MG63 (cell line): ENCODE results near the gene AGXT. TPM values are rescaled to one million over a fixed set of nuclear protein-coding genes. Genes with fewer than 3 reads are reported as not detected.

Experiments
- DNase-seq: peaks from one replicate; pipeline ENCODE4 v3.0.0-alpha.2; 2020
- H3K27me3 ChIP-seq: fragments of 250-450 bp; sonication (Bioruptor Pico); 2 replicates; pipeline ENCODE4 v1.5.1; 2020; ENCODE audit warnings: mild to moderate bottlenecking, moderate library complexity
- H3K36me3 ChIP-seq: fragments of 250-450 bp; sonication (Bioruptor Pico); 2 replicates; pipeline ENCODE4 v1.5.1; 2020; ENCODE audit warnings: mild to moderate bottlenecking, moderate library complexity
- H3K4me3 ChIP-seq: fragments of 250-450 bp; sonication (Bioruptor Pico); 2 replicates; pipeline ENCODE4 v1.5.1; 2020; ENCODE audit warnings: mild to moderate bottlenecking, moderate library complexity
- H3K9me3 ChIP-seq: fragments of 250-450 bp; sonication (Bioruptor Pico); 2 replicates; pipeline ENCODE4 v1.5.1; 2020; ENCODE audit warnings: mild to moderate bottlenecking, moderate library complexity
- total RNA-seq: library from RNA; depleted of rRNA; stranded (reverse); fragments of >200 nt; shearing (Covaris generic); gene quantifications from 2 replicates; pipeline ENCODE4 v1.2.3, GENCODE V29; 2014; ENCODE audit warnings: low replicate concordance

The AGXT gene
- total RNA-seq, 1 experiment from 2014 or later = not detected

- no peaks in the 10 kb centered on the region for H3K9me3 ChIP-seq
- DNase-seq = no peak
- H3K36me3 ChIP-seq = no peaks in the 10 kb centered on the region
- no peaks in the 10 kb centered on the region for H3K27me3 ChIP-seq
- no peak overlapping the region for H3K4me3 ChIP-seq
Measured at GRCh38 chr2:240874715-240875227, 6.1 kb downstream of the AGXT start.

GRCh38 chr2:240875228-240876034, 6.8 kb downstream of the AGXT start:
- DNase-seq = no peak
- Histone ChIP-seq H3K9me3 (no peaks in the 10 kb centered on the region), H3K4me3 (no peak overlapping the region), H3K36me3 (no peaks in the 10 kb centered on the region), H3K27me3 (no peaks in the 10 kb centered on the region)

GRCh38 chr2:240876035-240876474, 7.4 kb downstream of the AGXT start:
- no peak for DNase-seq
- Histone ChIP-seq H3K4me3 (no peak overlapping the region), H3K27me3 (no peaks in the 10 kb centered on the region), H3K36me3 (no peaks in the 10 kb centered on the region), H3K9me3 (no peaks in the 10 kb centered on the region)

- Histone ChIP-seq H3K9me3 (no peaks in the 10 kb centered on the region), H3K36me3 (no peaks in the 10 kb centered on the region), H3K27me3 (no peaks in the 10 kb centered on the region), H3K4me3 (no peak overlapping the region)
- no peak for DNase-seq
Measured at GRCh38 chr2:240876475-240877251, 8.0 kb downstream of the AGXT start.

GRCh38 chr2:240877460-240878340, 9.1 kb downstream of the AGXT start:
- H3K27me3 ChIP-seq = no peaks in the 10 kb centered on the region; the same call in 1 of the 2 replicates
- no peak for DNase-seq
- no peaks in the 10 kb centered on the region for H3K36me3 ChIP-seq
- no peak overlapping the region for H3K4me3 ChIP-seq
- H3K9me3 ChIP-seq = no peaks in the 10 kb centered on the region

- no peaks in the 10 kb centered on the region for H3K36me3 ChIP-seq
- no peak for DNase-seq
- no peak overlapping the region for H3K4me3 ChIP-seq
- no peaks in the 10 kb centered on the region for H3K9me3 ChIP-seq
- no peaks in the 10 kb centered on the region; the same call in 1 of the 2 replicates for H3K27me3 ChIP-seq
Measured at GRCh38 chr2:240878341-240878936, 9.8 kb downstream of the AGXT start.

- no peaks in the 10 kb centered on the region; the same call in 1 of the 2 replicates for H3K27me3 ChIP-seq
- H3K9me3 ChIP-seq = no peaks in the 10 kb centered on the region
- H3K36me3 ChIP-seq = no peaks in the 10 kb centered on the region
- no peak overlapping the region for H3K4me3 ChIP-seq
- no peak for DNase-seq
Measured at GRCh38 chr2:240879105-240879504, 10.5 kb downstream of the AGXT start.

- Histone ChIP-seq H3K4me3 (no peak overlapping the region), H3K36me3 (no peaks in the 10 kb centered on the region), H3K27me3 (no peaks in the 10 kb centered on the region; the same call in 1 of the 2 replicates), H3K9me3 (no peaks in the 10 kb centered on the region)
- no peak for DNase-seq
Measured at GRCh38 chr2:240881913-240882312, 13.3 kb downstream of the AGXT start.

GRCh38 chr2:240884221-240884620, 15.6 kb downstream of the AGXT start:
- H3K27me3 ChIP-seq = no peaks in the 10 kb centered on the region; the same call in 1 of the 2 replicates
- DNase-seq = no peak
- no peaks in the 10 kb centered on the region for H3K9me3 ChIP-seq
- no peaks in the 10 kb centered on the region for H3K36me3 ChIP-seq
- no peak overlapping the region for H3K4me3 ChIP-seq

GRCh38 chr2:240884745-240885144, 16.1 kb downstream of the AGXT start:
- Histone ChIP-seq H3K27me3 (no peaks in the 10 kb centered on the region; the same call in 1 of the 2 replicates), H3K36me3 (no peaks in the 10 kb centered on the region), H3K4me3 (no peak overlapping the region), H3K9me3 (no peaks in the 10 kb centered on the region)
- DNase-seq = no peak

GRCh38 chr2:240885566-240885965, 16.9 kb downstream of the AGXT start:
- DNase-seq = no peak
- Histone ChIP-seq H3K9me3 (no peaks in the 10 kb centered on the region), H3K4me3 (no peak overlapping the region), H3K36me3 (no peaks in the 10 kb centered on the region), H3K27me3 (no peaks in the 10 kb centered on the region; the same call in 1 of the 2 replicates)

- no peaks in the 10 kb centered on the region for H3K9me3 ChIP-seq
- H3K27me3 ChIP-seq = no peaks in the 10 kb centered on the region; the same call in 1 of the 2 replicates
- H3K4me3 ChIP-seq = no peak overlapping the region
- no peaks in the 10 kb centered on the region for H3K36me3 ChIP-seq
- no peak for DNase-seq
Measured at GRCh38 chr2:240886023-240886565, 17.5 kb downstream of the AGXT start.

- H3K9me3 ChIP-seq = no peaks in the 10 kb centered on the region
- no peak for DNase-seq
- no peaks in the 10 kb centered on the region; the same call in 1 of the 2 replicates for H3K27me3 ChIP-seq
- no peak overlapping the region for H3K4me3 ChIP-seq
- no peaks in the 10 kb centered on the region for H3K36me3 ChIP-seq
Measured at GRCh38 chr2:240886678-240887609, 18.3 kb downstream of the AGXT start.

- no peak overlapping the region for H3K4me3 ChIP-seq
- no peaks in the 10 kb centered on the region; the same call in 1 of the 2 replicates for H3K27me3 ChIP-seq
- H3K36me3 ChIP-seq = no peaks in the 10 kb centered on the region
- H3K9me3 ChIP-seq = no peaks in the 10 kb centered on the region
- no peak for DNase-seq
Measured at GRCh38 chr2:240887631-240888030, 19.0 kb downstream of the AGXT start.
